Suppressor macrophage treated with lipopolysaccharide for 4 hours (primary cell): Measurements from ENCODE around the gene LSM3.
A peak's percentile ranks its signal among the peaks of the same experiment; 100 is the strongest.

ENCODE experiments used
- DNase-seq: peaks from one replicate; pipeline ENCODE4 v3.0.0-alpha.2; 2020

The LSM3 gene

DNA sequence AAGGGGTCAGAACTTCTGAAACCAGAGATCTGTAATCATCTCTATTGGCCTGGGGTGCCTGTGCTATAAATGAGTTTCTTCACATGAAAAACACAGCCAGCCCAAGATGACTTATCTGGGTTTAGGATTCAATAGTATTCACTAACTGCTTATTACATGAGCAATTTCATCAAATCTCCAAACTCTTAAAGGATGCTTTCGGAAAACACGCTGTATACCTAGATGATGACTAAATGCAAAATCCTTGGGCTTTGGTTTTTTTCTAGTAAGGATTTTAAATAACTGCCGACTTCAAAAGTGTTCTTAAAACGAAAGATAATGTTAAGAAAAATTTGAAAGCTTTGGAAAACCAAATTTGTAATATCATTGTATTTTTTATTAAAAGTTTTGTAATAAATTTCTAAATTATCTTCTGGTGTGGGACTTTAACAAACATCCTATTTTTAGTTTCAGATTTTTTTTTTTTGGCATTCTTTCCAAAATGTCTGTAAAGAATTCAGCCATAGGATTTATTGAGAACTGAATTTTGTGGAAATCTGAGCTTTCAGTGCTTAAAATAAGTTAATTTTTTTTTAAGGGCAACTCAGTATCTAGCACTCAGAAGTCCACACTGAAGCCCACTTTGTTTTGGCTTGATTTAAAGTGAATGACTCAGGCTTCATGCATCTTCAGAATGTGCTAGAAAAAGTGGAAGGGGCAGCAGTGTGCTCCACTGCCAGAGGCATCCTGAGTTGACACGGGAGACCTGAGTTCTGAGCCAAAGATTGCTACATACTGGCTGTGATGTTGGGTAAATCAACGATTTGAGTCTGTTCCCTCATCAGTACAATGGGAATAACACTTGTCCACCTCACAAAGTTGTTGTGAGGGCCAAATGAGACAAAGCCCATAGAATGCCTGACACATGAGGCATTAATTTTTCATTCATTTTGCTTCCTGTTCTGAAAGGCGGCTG, 35.1 kb upstream of the LSM3 start:
- no peak for DNase-seq

DNA sequence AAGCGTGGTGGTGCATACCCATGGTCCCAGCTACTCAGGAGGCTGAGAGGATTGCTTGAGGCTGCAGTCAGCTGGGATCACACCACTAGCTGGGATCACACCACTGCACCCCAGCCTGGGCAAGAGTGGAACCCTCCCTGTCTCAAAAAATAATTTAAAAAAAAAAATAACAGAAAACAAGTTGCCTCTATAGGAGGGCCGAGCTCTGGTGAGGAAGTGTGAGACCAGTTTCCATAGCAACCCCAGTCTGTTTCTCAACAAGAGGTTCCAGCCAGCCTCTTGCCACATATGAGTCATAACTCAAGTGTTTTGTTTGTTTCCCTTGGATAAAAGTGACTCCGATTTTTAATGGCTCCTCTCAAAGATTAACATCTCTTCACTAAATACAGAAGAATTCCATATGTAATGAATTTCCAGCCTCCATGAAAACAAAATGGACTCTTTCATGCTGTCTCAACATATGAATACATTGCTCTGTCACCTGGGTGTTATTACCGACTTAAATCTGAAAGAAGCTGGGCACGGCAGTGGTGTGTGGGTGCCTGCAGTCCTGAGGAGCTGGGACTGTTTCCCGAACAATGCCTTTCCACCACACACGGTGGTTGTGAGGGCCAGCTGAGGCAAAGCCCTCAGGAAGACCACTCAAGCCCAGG, 34.1 kb upstream of the LSM3 start:
- peak; percentile 96 for DNase-seq

- DNase-seq = no peak
These were observed 33.4 kb upstream of the LSM3 start for GRCh38 chr3:14145236-14145635.

GRCh38 chr3:14145670-14146380, 32.8 kb upstream of the LSM3 start:
- DNase-seq = no peak

GRCh38 chr3:14146381-14147065, 32.1 kb upstream of the LSM3 start:
- DNase-seq = no peak

- DNase-seq = peak; percentile 50
These were observed 31.6 kb upstream of the LSM3 start for GRCh38 chr3:14147066-14147435.

DNA sequence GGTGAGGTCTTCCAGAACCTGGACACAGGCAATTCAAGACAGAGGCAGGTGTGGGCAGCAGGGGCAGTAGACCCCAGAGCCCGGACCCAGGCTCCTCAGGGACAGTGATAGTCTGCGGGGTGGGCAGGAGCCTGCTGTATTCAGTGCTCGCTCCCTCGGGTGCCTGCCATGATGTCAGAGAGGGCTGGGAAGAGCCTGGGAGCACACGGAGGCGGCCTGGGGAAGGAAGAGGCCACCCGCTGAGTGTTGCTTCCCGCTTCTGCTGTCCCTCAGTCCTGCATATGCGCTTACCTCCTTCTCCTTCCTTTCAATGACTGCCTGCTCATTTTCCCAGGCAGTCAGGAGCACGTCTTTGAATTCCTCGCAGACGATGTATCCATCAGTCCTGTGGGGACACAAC, 31.0 kb upstream of the LSM3 start:
- DNase-seq = no peak

DNA sequence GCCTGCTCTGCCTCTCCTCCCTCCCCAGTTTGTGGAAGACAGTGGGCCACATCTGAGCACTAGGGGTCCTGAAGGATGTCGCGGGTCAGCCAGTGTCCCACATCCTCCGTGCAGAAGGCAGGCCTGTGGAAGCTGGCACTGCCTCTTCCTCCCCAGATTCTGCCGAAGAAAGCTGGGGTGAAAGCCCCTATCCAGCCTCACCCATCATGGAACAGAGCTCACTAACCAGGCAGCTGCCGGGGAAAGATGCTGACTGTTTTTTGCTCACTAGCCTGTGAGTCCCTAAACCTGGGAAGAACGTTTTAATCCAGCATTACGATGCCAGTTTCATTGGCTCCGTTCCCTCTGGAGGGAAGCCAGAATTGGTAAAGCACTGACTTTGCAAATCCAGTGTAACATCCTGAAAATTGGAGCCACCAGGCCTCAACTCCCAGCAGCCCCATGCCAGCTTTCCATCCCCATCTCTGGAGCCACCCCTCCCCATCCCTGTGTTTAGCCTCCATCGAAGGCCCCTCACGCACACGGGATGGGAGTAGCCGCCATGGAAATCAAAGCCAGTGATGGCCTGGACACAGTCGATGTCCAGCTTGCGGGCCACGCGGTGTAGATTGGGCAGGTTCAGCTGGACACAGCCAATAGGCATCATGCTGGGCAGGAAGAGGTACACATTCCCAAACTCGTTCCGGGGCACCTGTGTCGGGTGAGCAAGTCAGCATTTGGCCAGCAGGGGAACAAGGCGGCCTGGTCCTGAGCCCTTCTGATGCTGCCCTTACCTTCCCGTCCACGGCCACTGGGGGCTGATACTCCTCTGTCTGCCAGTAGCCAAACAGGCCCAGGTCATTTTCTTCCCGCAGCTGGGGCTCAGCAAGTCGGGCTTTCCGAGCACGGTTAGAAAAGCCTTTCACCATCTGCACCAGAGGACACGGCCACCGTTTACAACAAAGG, 30.3 kb upstream of the LSM3 start:
- no peak for DNase-seq

DNA sequence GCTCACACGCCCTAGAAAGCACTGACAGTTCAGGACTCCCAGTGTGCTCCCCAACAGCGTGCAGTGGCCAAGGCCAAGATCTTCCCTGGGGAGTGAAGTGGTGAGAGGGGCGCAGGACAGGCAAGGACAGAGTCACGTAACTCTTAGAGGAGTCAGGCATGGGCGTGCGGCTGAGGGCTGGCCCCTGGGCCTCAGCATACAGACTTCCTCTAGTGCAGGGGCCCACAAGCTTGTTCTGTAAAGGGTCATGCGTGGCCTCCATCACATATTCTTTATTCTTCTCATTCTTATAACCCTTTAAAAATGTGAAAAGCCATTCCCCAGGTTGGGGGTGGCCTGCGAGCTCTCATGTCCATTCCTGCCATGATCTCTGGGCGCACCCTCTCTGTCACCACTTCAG, 28.5 kb upstream of the LSM3 start:
- no peak for DNase-seq

GRCh38 chr3:14150491-14151230, 28.0 kb upstream of the LSM3 start:
- DNase-seq = no peak

GRCh38 chr3:14151471-14152083, 27.0 kb upstream of the LSM3 start:
- DNase-seq = no peak

DNA sequence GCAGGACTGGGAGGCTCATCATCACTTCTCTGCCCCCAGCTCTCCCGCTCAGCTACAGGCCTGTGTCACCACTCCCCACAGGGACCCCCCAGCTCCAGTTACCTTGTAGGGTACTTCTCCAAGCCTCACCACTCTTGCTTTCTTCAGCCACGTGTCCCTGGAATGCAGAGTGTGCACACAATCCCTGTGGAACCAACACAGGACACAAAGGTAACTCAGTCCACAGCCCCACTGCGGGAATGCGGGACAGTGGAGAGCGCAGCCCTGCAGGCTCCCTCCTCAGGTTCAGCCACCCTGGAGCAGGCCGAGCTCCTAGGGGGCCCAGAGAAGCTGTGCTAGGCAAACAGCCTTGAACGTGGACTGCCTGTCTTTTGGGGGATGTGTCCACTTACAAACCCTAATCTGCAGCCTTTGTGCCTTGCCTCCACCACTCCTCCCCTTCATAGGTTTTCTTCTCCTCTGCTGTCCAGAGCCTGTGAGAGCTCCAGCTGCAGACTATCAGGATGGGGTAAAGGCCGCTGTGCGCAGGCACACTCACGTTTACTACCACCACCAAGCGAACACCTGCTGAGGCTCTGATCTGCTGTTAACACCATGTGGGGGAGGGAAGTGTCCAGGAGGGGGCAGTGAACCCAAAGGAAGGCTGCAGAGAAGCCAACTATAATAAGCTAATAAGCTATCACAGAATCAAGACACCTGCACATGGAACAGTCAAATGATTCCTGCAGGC, 26.2 kb upstream of the LSM3 start:
- no peak for DNase-seq

- no peak for DNase-seq
These were observed 25.7 kb upstream of the LSM3 start for GRCh38 chr3:14152963-14153355.

DNA sequence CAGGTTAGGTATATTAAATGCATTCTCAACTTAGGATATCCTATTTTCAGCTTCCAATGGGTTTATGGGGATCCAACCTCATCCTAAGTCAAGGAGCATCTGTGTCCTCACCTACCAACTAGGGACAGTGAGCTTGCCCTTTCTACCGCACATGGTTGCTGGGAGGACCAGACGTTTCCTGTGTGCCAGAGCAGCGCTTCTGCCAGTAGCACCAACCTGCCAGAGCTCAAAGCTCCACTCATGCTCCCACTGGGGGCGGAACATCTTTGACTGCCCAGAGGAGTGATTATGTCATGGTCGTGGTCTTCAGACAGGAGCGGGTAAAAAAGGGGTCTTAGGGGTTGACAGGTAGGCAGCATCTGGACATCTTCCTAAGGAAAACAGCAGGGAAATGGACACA, 25.0 kb upstream of the LSM3 start:
- DNase-seq = no peak

- no peak for DNase-seq
These were observed 24.3 kb upstream of the LSM3 start for GRCh38 chr3:14154276-14154675.

- DNase-seq = peak; percentile 33
These were observed 23.6 kb upstream of the LSM3 start for GRCh38 chr3:14154895-14155440.

DNA sequence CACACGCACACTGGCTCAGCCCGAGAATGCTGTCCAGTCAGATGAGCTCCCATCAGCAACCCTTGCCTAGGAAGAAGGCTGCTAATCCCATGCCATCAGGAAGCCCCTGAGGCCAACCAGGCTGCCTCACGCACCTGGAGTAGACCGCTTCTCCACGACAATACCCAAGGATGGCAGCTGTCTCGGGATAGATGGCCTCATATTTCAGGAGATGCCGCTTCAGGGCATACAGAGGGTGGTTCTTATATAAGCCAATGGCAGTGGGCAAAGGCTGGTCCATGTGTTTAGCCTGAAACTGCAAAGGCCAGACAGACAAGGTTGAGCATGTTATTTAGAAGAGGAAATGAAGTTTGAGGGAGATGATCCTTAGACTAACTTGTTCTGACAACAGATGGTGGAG, 22.4 kb upstream of the LSM3 start:
- no peak for DNase-seq

- no peak for DNase-seq
These were observed 21.6 kb upstream of the LSM3 start for GRCh38 chr3:14156843-14157561.

DNA sequence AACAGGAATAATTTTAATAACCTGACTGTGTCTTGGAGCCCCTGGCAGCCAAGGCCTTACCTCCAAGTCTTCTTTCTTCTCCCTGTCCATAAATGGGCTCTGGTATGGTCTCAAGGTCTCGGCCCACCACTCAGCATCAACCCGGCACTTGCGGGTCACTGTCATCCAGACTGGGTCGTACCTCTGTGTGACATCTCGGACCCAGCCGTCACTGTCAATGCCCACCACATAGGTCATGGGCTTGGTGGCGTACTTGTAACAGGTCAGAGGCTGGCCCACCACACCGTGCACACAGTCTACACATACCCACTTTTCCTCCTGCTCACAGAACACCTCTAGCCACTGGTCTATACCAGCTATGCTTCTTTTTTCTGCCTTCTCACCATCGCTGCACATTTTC, 20.7 kb upstream of the LSM3 start:
- DNase-seq = no peak
